Cardiac septum (tissue), 1 donor: ENCODE data around the gene VPS13C. TPM values are rescaled to one million over a fixed set of nuclear protein-coding genes. Genes with fewer than 3 reads are reported as not detected.

Experiments used
- DNase-seq: peaks from one replicate; pipeline ENCODE4 v3.0.0-alpha.2; 2020; ENCODE audit warnings: low spot score
- intact Hi-C: fragments of 100-400 bp; cut with DNase I; formaldehyde crosslinking; loops from one replicate; pipeline ENCODE4 v1.14.0; 2022
- total RNA-seq: library from RNA; stranded (reverse); fragmentation: NEBNext Ultra II Directional; extraction: Animal tissue kit (Norgen Biotek cat#: 25700); gene quantifications from one replicate; pipeline ENCODE4 v1.2.1, GENCODE V29; 2021
- donor health status: DM: no; HTN: no; CAD: no.

The VPS13C gene
- total RNA-seq, 1 donor from 2014 or later = 35.2 TPM

DNA sequence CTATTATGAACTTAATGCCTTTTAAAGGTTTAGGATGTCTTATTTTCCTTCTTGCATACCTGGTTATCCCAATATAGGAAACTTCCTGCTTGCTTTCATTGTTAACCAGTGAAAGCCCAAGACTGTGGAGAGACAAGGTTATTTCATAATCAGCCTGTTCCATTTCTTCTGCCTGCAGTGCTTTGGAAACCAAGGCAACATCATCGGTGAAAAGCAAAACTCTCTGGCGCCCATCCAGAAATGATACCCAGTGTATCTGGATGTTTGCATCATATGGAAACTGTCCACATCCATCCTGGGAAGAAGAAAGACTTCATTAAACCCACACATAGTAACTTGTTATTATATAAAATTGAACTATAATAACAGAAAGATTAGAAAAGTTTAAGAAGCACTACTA lies 170.1 kb downstream of the VPS13C start:
- no peak for DNase-seq
- intact Hi-C loops = no loop called here

DNA sequence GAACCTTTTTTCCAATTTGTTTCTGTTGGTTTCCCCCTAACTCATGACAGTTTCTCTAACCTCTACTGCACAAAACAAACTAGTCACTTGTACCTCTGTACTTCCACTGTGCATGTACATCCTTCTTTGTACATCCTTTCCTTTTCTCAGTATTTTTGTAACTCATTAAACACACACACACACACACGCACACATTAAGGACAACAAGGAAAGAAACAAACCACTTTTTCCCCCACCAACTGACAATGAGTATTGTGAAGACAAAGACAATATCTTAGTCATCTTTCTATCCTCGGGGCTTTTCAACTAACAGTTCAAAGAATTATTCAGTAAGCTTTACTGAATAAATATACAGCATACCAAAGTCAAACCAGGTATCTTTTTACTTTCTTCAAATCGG lies 170.5 kb downstream of the VPS13C start:
- no peak for DNase-seq
- intact Hi-C loops = no loop called here

DNA sequence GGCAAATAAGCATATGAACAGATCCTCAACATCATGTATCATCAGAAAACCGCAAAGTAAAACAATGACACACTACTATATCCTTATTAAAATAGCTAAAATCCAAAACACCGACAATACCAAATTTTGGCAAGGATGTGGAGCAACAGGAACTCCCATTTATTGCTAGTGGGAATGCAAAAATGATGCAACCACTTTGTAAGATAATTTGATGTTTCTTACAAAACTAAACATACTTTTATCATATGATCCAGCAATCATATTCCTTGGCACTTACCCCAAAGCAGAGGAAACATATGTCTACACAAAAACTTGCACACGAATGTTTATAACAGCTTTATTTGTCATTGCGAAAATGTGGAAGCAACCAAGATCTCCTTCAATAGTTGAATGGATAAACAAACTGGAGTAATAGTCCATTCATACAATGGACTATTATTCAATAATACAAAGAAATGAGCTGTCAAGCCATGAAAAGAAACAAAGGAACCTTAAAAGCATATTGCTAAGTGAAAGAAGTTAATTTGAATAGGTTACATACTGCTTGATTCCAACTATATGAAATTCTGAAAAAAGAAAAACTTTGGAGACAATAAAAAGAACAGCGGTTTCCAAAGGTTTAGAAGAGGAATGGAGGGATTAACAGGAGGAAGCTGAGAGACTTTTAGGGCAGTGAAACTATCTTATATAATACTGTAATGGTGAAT lies 172.0 kb downstream of the VPS13C start:
- DNase-seq = no peak
- intact Hi-C loops = no loop called here

DNA sequence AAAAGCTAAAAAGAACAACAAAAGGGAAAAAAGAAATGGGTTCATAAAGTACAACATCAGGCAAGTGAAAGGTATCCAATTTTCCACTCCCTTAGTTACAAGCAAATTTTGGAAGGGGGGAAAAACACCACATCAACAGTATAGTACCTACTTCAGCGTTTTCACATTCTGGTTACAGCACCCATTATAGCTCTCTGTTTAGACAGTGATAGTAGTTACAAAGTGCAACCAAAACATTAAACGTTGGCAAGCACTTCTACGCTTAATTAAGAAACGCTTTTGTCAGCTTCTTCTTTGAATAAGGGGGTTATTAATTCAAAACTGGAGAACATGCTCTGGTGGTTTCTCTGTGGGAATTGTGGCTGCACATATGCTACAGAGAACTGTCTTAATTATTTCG lies 180.2 kb downstream of the VPS13C start:
- no peak for DNase-seq
- intact Hi-C loops = no loop called here

DNA sequence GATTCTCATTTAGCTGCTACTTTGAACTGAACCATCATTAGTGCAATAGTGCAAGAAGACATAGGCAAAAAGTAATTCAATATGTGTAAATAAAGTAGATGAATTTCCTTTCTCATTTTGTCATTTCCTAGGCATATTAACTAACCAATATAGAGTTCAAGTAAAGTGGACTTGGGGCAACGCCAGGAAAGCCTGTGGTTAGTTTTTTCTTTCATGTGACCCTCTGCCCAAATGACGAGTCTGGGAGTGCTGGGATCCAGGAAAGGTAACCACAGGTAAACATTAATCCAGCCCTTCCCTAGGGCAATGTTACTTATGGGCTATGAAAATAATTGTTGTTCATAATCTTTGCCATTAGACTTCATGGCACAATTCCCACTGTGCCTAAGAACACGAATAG lies 181.0 kb downstream of the VPS13C start:
- intact Hi-C loops = loop anchor here (10.0 kb wide), 2 partner anchors 186 to 426 kb away; partner anchors contain the start of genes C2CD4A and VPS13C

DNA sequence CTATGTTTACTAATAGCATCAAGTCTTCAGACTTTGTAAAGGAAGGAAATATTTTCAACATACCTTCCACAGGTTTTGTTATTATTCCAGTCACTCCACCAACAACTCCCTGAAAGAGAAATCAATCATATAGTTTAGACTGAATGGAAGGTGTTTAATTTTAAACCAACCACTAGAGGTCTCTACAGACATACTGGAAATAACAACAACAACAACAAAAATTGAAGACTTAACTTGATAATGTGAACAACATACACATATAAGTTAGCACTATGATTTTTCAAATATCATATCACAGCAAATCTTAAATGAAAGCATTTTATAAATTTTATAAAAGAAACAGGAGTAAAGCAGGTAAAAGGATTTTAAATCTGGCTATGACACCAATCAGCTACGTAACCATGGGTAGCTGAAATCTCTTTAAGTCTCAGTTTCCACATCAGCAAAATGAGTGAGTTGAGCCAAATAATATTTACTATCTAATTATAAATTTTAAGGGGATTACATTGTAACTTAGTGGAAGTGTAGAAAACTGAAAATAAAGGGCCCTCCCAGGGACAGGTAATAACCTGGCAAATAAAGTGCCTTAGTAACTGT lies 188.2 kb downstream of the VPS13C start:
- intact Hi-C loops = loop anchor here (10.0 kb wide), 2 partner anchors 193 to 433 kb away; partner anchors contain the start of genes C2CD4A and VPS13C
- DNase-seq = no peak

More for the DNA sequence above, 181.0 kb downstream of the VPS13C start:
- no peak for DNase-seq

DNA sequence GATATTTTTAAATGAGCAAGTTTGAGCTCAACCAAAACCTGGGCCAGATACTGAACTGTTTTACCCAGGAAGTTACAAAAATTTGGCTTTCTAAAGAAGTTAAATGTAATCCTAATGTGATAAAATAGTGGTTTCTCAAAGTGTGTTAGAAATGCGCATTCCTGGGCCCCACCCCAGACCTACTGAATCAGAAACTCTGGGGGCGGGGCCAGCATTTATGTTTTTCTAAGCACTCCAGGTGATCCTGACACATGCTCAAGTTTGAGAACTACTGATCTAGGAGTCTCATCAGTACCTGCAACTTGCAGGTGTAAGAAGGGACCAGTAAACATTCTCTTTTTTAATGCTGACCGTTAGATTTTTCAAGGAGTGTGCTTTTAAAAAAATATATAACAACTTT lies 190.6 kb downstream of the VPS13C start:
- intact Hi-C loops = loop anchor here (10.0 kb wide), 2 partner anchors 195 to 435 kb away; partner anchors contain the start of genes C2CD4A and VPS13C
- DNase-seq = no peak

DNA sequence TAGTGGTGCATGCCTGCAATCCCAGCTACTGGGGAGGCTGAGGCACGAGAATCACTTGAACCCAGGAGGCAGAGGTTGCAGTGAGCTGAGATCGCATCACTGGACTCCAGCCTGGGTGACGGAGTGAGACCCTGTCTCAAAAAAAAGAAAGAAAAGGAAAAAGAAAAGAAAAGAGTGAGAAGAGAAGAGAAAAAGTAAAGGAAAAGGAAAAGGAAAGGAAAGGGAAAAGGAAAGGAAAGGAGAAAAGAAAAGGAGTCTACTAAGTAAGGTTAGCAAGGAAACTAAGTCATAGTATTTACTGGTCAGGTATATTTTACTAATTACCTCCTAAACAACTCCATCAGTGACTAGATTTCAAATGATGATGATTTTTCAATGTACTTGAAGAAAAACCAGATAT lies 198.3 kb downstream of the VPS13C start:
- intact Hi-C loops = no loop called here
- no peak for DNase-seq

DNA sequence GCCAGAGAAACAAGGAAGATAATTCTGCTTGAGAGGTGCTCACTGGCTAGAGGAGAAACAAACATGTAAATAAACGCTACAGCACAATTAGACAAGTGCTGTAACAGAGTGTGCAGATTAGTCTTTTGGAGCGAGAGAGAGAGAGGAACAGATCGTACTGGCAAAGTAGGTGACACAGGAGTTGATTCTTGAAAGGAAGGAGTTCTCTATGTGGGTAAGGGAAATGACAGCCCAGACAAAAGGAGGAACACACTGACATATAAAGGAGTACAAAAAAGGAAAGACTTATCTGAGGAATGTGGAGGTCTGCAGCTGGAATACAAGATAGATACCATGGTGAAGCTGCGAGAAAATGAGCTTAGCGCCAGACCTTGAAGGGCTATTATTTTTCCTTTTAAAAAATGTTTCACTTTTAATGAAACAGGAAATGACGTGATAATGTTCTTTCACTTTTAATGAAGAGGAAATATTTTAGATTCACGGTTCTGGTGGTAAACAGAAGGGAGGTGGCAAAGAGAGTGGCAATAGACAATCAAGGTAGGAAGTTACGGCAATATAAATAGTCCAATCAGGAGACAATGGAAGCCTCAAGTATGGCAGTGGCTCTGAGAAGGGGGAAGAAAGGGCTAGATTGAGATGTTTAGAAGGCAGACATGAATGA lies 202.9 kb downstream of the VPS13C start:
- intact Hi-C loops = no loop called here

DNA sequence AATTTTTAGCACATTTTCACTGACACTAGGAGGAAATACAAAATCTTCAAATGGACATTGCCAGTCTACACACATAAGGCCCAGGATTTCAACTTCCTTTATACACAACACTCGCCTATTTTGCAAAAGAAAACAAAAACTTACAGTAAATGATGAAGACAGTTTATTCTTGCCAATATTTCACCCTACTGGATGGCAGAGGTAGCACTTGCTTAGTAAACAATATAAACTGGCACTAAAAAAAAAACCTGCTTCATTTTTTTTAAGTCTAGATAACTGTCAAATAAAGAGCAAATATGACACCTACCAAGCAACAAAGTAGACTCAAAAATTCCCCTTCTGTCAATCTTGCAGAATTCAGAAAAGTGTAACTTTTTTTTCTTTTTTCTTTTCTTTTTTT lies 204.0 kb downstream of the VPS13C start:
- intact Hi-C loops = no loop called here
- DNase-seq = no peak

More for the DNA sequence above, 202.9 kb downstream of the VPS13C start:
- no peak for DNase-seq

DNA sequence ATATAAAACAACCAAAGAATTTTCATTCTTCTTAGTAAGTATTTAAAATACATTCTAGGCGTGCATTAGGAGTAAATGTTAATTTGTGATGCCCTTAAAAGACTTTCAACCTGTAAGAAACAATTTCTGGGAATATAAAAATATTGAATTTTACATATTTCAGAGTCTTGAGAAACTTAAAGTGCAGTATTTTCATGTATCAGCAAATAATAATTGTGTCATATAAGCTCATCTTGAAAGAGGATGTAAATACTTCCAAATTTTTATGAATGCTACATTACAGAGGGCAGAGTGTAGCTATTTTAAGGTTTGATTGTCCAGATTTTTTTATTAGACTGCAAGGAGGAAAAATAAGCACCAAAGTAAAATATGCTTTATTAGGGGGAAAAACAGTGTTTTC lies 207.1 kb downstream of the VPS13C start:
- intact Hi-C loops = no loop called here

DNA sequence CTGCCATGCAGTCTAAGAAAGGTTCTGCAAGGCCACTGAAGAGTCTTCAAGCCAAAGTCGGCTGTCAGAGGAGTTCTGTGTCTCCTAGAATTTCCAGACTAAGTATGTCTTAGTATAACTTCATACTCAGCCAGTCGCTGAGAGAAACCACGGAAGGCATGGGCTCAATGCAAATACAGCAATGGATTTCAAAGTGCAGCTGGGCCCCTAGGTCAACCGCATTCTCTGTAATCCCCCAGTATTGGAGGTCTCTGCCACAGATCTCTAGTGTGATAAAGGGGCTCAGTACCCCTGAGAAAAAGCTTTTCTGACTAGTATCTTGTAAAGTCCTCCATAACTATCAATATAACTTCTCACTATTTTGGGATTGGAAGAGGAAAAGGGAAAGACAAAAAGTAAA lies 208.3 kb downstream of the VPS13C start:
- DNase-seq = no peak
- intact Hi-C loops = no loop called here

More for the DNA sequence above, 207.1 kb downstream of the VPS13C start:
- DNase-seq = no peak

DNA sequence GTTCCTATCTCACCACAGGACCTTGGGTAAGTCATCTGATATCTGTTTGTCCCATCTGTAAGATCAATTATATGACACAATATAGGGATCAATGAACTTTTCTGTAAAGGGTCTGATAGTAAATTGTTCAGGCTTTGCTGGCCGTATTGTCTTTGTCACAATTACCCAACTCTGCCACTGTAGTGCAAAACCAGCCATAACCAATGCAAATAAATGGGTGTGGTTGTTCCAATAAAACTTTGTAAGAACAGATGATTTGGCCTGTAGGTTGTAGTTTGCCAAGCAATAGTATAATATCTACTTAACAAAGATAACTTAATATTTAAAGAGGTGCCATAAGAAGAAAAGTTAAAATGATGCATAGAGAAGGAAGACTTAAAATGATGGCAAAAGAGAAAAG lies 210.8 kb downstream of the VPS13C start:
- intact Hi-C loops = no loop called here
- no peak for DNase-seq

DNA sequence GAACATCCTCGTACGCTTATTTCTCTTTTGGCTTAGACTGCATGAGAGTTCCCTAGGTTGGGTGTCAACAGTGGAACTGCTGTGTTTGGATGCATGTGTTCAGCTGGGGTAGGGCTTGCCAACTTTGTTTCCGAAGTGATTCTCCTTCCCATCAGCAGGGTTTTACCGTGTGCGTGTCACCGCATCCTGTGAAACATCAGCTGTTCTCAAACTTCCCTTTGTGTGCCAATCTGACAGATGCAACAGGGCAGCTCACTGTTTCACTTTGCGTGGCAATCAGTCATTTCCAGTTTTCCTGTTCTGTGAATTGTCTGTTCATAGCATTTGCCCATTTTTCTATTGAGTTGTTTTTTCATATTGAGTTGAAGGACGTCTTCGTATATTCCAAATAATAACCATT lies 218.8 kb downstream of the VPS13C start:
- no peak for DNase-seq
- intact Hi-C loops = no loop called here

DNA sequence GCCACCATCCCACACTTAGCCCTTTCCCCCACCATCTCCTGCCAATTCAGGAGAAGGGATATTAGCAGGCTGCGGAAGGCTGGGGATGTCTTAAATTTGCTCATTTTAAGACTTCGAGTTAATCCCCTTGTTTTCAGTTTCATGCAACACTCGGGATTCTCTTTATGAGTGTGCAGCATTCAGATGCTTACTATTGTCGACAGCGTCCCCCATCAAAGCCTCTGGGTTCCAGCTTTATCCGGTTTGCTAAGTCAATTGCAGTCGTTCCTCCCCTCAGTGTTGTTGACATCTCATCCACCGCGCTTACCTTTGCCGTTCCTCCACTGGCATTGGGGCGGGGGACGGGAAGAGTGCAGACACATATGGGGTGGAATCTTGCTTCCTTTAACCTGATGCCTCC lies 220.2 kb downstream of the VPS13C start:
- intact Hi-C loops = no loop called here
- DNase-seq = no peak

DNA sequence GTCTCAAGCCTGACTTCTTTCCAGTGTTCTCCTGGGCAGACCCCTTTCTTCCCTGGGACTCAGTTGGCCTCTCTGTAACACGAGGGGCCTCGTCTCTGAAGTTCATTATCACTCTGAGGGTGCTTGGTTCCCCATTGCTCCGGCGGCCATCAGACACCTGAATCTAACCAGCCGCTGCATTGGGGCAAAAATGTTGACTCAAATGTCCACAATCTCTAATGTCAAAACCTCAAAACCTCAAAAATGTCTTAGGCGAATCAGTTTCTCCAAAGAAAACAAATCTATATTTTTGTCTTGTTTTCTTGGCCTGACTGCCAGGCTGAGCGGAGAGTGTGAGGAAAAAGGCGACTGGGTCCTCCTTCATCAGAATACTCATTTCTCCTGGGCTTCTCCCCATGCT lies 220.7 kb downstream of the VPS13C start:
- DNase-seq = no peak
- intact Hi-C loops = loop anchor here (10.0 kb wide), 1 partner anchor 925 kb away; no protein-coding TSS in a partner anchor

DNA sequence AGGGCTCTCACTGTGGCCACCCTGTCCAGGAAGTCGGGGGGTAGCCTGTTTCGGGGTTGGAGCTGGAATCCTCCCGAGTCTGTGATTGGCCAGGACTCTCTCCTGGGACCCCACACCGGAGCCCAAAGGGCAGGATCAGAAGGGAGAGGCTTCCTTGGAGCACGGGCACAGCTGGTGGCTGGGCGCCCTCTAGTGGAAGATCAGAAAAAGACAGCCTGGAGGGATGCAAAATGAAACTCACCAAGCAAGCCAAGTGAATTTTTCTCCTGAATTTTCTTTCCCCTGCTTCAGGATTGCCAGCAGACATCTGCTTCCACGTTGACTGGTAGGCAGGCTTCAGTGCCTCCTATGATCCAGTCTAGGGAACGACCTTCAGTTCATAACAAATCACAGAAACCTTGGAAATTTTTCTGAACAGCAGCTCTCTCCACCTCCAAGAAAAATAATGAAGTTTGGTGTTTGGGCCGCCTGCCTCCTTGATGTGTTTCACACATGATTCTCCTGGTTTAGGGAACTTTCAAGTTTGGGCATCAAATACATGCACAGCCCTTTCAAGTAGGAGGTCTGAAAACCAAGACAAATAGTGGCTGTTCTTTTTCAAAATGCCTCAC lies 224.6 kb downstream of the VPS13C start:
- intact Hi-C loops = loop anchor here (10.0 kb wide), 1 partner anchor 921 kb away; no protein-coding TSS in a partner anchor
- DNase-seq = no peak

DNA sequence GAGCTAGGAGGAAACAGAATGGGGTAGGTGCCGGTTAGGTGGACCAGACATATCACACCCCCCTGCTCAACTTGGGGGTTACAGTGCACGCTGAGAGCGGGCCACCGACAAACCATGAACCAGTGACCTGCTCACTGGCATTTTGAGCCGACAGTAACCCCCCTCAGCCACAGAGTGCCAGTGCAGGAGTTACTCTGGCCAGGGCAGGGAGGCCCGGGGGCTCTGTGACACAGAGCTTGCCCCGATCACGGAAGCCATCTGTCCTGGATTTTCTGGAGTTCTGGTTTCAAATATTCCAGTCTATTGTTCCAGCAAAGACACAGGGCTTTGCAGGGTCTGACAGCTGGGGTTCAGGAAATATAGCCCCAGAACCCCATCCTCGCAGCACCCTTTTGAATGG lies 225.2 kb downstream of the VPS13C start:
- DNase-seq = no peak
- intact Hi-C loops = loop anchor here (10.0 kb wide), 1 partner anchor 920 kb away; no protein-coding TSS in a partner anchor

DNA sequence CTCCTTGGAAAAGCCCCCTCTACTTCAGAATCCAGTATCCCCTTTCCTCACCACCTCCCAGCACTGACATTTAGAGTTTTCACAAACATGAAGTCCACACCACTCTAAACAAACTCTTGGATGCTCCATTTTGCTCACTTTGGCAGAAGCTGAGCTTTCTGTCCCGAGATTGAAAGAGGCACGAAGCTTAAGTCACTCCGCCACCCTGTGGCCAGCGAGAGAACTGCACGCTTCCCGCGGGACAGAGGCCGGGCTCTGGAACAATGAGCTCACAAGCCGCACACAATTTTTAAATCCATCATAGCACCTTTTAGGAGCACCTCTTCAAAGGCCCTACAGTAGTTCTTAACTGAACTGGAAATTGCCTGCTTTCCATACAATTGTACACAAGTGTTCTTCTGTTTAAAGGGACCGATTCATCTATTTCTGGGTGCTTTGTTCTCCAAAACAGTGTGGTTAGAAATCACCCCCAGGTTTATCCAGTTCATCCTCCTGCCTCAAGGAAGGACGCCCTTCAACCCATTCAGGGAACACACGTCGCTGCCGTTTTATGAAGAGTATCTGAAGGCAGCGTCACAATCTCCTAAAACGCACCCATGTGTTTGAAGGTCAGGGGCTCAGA lies 226.1 kb downstream of the VPS13C start:
- intact Hi-C loops = loop anchor here (5.0 to 10.0 kb wide), 3 partner anchors 919 to 1327 kb away; no protein-coding TSS in a partner anchor
- no peak for DNase-seq
